ENCODE measurements around the gene HAPLN2.
"Not testable (repeated sequence)": the region's sequence is repeated elsewhere in the genome, so short reads cannot be mapped to it uniquely, and the experiment has no call there.

The HAPLN2 gene

DNA sequence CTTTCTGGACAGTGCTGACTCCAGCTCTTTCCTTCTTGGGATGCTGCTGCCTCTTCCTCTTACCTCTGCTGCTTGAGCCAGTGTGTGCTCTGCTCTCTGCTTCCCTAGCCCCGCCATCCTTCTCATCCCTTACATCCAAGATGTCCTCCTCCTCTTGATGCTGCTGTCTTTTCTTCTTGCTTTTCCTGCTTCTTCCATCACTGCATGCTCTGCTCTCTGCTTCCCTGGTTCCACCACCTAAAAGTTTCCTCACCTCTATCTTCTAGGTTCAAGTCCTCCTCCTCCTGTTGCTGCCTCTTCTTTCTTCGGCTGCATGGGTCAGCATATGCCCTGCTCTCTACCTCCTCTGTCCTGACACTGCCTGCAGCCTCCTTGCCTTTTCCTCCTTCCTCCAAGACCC is 24.2 kb upstream of the HAPLN2 start:
- TF ChIP-seq JUND (IDR thresholded peaks at IDR 0.05; ENCODE audit: low read depth), result no peak
- no peak for DNase-seq (ENCODE audit: low read depth in 1 of 2, low spot score in 1 of 2)
- in situ Hi-C loops (cut with HindIII; ENCODE audit: low pct_unique_long_range_greater_than_20kb, low sequenced_read_pairs), result no loop called here

DNA sequence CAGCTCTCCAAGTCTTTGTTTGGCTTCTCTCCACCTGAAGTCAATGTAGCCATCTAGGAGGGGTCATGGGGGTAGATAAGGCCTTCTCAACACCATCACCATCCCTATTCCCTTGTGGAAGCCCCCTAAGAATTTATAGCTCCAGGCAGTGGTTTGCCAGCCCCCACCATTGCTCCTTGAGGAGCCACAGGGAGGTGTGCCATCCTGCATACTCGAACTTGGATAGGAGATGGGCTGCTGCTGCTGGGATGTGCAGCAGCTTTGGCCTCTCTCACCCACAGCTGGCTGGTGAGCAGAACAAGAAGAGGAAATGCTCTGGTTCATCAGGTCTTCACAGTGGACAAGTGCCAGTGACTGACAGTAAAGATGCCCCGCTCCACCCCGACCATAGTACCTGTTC is 22.8 kb upstream of the HAPLN2 start:
- in situ Hi-C loops (cut with HindIII; ENCODE audit: low pct_unique_long_range_greater_than_20kb, low sequenced_read_pairs), result no loop called here
- DNase-seq (ENCODE audit: low read depth in 1 of 2, low spot score in 1 of 2), result no peak
- TF ChIP-seq JUND (IDR thresholded peaks at IDR 0.05; ENCODE audit: low read depth), result no peak

DNA sequence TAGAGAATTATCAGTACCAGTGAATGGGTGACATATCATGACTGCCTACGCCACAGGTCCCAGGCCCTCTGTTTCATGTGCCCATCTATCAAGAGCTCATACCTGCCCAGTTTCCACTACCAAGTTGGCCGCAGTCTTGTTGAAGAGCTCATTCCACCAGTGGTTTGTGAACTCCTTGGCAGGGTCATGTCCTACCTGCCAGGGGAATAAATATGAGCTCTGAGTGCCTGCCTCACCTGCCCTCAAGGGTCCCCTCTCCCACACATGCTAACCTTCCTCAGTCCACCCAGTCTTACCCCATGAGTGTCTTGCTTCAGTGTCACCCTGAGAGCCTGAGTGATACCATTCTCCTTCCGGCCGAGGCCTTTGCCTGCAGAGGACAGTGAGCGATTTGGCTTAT is 21.1 kb upstream of the HAPLN2 start:
- DNase-seq (ENCODE audit: low read depth in 1 of 2, low spot score in 1 of 2), result no peak
- TF ChIP-seq JUND (IDR thresholded peaks at IDR 0.05; ENCODE audit: low read depth), result no peak
- in situ Hi-C loops (cut with HindIII; ENCODE audit: low pct_unique_long_range_greater_than_20kb, low sequenced_read_pairs), result no loop called here

DNA sequence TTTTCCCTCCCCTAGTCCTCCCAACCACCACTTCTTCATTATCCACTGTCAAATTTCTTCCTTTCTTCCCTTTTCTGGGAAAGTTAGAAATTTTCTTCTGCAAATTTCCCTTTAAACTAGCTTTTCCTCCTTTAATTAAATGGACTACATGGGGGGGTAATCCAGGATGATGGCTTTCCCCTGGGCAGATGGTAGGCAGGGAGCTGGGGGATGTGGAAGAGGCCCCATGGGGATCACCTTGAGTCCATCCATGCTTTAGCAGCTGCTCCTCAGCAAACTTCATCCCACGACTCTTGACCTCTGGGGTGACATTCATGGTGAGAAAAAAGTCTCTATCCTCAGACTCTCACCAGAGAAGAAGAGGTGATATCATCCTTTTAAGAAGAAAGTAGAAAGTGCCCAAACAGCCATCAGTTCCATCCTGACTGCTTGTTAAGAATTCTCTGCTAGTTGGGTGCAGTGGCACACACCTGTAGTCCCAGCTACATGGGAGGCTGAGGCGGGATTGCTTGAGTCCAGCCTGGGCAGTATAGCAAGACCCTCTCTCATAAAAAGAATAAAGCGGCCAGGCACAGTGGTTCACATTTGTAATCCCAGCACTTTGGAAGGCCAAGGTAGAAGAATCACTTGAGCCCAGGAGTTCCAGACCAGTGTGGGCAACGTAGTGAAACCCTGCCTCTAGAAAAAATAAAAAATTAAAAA is 20.3 kb upstream of the HAPLN2 start:
- DNase-seq (ENCODE audit: low read depth in 1 of 2, low spot score in 1 of 2), result no peak
- no peak for TF ChIP-seq JUND (IDR thresholded peaks at IDR 0.05; ENCODE audit: low read depth)
- in situ Hi-C loops (cut with HindIII; ENCODE audit: low pct_unique_long_range_greater_than_20kb, low sequenced_read_pairs), result no loop called here

DNA sequence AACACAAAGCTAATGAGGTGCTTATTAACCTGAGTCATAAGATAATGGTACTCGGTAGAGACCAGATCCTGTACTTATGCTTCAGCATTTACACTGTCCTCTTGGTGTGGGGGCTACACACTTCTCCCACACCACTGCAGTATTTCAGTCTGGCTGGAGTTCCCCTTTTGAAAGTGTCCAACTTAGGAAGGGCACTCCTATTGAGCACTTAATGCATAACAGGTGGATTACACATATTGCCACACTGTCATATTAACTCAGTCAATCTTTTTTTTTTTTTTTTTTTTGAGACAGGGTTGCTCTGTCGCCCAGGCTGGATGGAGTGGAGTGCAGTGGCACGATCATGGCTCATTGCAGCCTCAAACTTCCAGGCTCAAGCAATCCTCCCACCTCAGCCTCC is 19.4 kb upstream of the HAPLN2 start:
- TF ChIP-seq JUND (IDR thresholded peaks at IDR 0.05; ENCODE audit: low read depth), result no peak
- in situ Hi-C loops (cut with HindIII; ENCODE audit: low pct_unique_long_range_greater_than_20kb, low sequenced_read_pairs), result no loop called here
- DNase-seq (ENCODE audit: low read depth in 1 of 2, low spot score in 1 of 2), result peak in 1 of 2 experiments; percentile 40

DNA sequence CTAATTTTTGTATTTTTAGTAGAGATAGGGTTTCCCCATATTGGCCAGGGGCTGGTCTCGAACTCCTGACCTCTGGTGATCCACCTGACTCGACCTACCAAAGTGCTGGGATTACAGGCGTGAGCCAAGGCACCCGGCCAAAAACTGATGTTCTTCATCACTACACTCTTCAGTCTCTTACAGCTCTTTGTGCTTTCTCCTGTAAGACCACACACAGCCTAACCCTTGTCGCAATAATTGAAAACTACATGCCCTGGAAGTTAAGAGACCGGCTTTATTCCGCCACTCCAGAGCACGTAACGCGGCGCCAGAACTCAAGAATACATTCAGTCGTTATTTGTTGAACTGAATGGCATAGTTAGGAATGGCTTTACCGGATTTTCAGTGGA is 18.5 kb upstream of the HAPLN2 start:
- TF ChIP-seq JUND (IDR thresholded peaks at IDR 0.05; ENCODE audit: low read depth), result no peak
- peak in 1 of 2 experiments; percentile 33 for DNase-seq (ENCODE audit: low read depth in 1 of 2, low spot score in 1 of 2)
- in situ Hi-C loops (cut with HindIII; ENCODE audit: low pct_unique_long_range_greater_than_20kb, low sequenced_read_pairs), result no loop called here

DNA sequence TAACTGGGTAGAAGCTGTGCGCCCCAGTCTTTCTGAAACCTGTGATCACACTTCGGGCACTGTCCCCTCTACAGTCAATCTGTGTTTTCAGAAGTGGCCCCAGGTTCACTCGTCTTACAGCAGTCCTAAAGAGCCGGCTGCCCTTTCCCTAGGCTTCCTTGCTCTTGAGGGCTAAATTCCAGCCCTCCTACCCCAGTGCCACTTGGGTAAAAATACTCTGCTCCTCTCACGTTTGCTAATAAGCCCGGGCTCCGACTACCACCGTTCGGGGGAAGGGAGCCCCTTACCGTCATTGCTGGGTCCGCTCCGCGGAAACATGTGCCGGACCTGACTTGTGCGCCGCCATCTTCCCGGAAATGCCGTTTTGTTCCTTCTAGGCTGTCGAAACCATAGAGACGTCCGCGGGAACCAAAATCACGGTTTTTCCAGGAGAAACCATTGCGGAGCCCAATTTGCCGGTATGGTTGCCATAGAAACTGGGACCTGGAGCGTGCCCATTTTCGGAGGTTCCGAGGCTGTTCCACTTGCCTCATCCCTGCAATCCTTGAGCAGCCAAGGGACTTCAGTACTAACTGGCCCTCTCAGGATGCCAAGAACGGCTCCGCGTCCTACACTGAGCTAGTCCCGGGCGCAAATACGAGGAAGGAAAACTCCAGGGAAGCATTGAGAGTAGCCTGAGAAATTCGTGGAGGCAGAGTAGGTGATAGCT is 17.9 kb upstream of the HAPLN2 start, which contains the start of gene GPATCH4:
Gene GPATCH4 (minus strand): TSS at position 358 of the 709 bp plus-strand sequence.
- no peak for TF ChIP-seq JUND (IDR thresholded peaks at IDR 0.05; ENCODE audit: low read depth)
- peak; percentile 59 to 82 for DNase-seq (ENCODE audit: low read depth in 1 of 2, low spot score in 1 of 2)
- in situ Hi-C loops (cut with HindIII; ENCODE audit: low pct_unique_long_range_greater_than_20kb, low sequenced_read_pairs), result no loop called here

DNA sequence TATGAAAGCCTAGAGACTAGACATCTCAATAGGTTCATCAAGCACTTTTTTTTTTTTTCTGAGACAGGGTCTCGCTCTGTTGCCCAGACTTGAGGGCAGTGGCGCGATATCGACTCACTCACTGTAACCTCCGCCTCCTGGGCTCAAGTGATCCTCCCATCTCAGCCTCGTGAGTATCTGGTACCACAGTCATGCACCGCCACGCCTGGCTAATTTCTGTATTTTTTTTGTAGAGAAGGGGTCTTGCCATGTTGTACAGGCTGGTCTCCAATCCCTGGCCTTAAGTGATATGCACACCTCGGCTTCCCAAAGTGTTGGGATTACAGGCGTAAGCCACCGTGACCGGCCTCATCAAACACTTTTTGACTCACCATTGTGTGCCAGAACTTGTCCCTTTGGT is 17.3 kb upstream of the HAPLN2 start:
- no peak for TF ChIP-seq JUND (IDR thresholded peaks at IDR 0.05; ENCODE audit: low read depth)
- in situ Hi-C loops (cut with HindIII; ENCODE audit: low pct_unique_long_range_greater_than_20kb, low sequenced_read_pairs), result no loop called here
- DNase-seq (ENCODE audit: low read depth in 1 of 2, low spot score in 1 of 2), result no peak

DNA sequence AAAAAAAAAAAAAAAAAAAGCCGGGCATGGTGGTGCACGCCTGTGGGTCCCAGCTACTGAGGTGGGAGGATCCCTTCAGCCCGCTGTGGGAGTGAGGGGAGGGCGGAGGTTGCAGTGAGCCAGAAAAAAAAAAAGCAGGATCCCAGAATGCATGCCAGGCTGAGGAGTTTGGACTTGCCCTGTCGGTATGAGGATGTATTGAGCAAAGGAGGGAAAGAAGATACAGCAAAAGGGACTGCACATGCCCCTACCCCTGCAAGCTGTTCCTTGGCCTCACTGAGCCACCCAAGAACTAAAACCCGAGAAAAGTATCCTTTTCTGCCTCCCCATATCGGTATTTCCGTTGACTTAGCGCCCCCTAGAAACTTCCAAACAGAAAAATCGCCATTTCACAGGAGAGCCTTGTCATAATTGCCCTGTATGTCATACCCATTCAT is 16.6 kb upstream of the HAPLN2 start:
- in situ Hi-C loops (cut with HindIII; ENCODE audit: low pct_unique_long_range_greater_than_20kb, low sequenced_read_pairs), result no loop called here
- no peak for DNase-seq (ENCODE audit: low read depth in 1 of 2, low spot score in 1 of 2)

DNA sequence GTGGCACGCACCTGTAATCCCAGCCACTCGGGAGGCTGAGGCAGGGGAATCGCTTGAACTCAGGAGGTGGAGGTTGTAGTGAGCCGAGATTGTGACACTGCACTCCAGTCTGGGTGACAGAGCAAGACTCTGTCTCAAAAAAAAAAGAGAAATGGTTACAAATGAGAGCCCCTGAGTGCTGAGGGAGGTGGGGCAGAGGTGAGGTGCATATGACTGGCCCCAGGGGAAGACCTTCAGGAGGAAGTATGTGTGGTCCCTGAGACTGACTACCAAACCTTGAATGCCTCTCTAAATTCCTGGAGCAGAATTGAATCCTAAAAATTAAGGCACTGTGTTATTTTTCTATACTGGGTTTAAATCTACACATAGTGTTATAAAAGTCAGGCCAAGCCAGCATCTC is 11.9 kb upstream of the HAPLN2 start:
- in situ Hi-C loops (cut with HindIII; ENCODE audit: low pct_unique_long_range_greater_than_20kb, low sequenced_read_pairs); DNase-seq (ENCODE audit: low read depth in 1 of 2, low spot score in 1 of 2): not testable (repeated sequence)

More for the DNA sequence above, 16.6 kb upstream of the HAPLN2 start:
- no peak for TF ChIP-seq JUND (IDR thresholded peaks at IDR 0.05; ENCODE audit: low read depth)

DNA sequence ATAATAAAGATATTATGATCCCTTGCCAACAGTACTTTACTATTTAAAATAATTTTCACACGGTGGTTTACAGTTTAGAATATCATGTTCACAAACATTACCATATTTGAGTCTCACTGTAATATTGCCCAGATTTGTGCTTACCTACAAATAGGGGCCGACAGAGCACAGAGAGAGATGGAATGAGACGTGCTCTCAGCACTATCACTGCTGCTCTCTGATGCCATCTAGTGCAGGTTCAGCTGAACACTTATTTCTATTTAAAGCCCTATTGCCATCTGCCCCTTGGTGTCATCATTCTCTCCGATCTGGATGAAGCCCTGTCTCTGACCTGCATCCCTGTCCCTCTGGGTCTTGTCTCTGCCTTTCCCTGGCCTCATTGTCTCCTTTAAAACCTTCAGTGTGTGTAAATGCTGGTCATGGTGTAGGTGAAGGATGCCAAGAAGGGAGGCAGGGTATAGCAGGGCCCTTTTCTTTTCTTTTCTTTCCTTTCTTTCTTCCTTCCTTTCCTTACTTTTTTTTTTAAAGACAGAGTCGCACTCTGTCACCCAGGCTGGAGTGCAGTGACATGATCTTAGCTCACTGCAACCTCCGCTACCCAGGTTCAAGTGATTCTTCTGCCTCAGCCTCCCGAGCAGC is 11.1 kb upstream of the HAPLN2 start:
- no peak for TF ChIP-seq JUND (IDR thresholded peaks at IDR 0.05; ENCODE audit: low read depth)
- peak; percentile 47 to 82 for DNase-seq (ENCODE audit: low read depth in 1 of 2, low spot score in 1 of 2)
- in situ Hi-C loops (cut with HindIII; ENCODE audit: low pct_unique_long_range_greater_than_20kb, low sequenced_read_pairs), result no loop called here

DNA sequence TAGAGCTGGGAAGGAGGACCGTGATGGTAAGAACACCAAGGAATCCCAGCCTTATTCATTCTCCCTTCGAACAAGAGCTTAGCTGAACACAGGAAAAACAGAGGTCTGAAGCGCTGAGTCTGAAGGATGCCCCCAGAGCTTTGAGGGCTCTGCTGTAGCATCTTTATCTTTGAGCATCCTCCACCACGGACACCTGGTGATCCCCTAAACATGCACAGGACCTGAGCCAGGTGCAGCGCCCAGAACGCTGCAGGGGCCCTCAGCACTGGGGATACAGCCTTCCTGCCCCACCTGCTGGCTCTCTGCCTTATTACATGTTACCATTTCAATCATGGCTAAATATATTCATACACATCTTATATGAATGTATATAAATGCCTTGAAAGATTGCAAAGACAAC is 10.2 kb upstream of the HAPLN2 start:
- peak in 1 of 2 experiments; percentile 70 for DNase-seq (ENCODE audit: low read depth in 1 of 2, low spot score in 1 of 2)
- in situ Hi-C loops (cut with HindIII; ENCODE audit: low pct_unique_long_range_greater_than_20kb, low sequenced_read_pairs), result no loop called here
- TF ChIP-seq JUND (IDR thresholded peaks at IDR 0.05; ENCODE audit: low read depth), result no peak

DNA sequence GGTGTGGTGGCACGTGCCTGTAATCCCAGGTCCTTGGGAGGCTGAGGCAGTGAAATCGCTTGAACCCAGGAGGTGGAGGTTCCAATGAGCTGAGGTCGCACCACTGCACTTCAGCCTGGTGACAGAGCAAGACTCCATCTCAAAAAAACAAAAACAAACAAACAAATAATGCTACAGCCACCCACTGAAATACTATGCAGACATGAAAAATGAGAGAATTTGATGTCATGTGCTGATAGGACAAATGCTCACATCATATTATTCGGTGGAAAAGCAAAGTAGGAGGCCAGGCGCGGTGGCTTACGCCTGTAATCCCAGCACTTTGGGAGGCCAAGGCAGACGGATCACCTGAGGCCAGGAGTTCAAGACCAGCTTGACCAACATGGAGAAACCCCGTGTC is 9.1 kb upstream of the HAPLN2 start:
- in situ Hi-C loops (cut with HindIII; ENCODE audit: low pct_unique_long_range_greater_than_20kb, low sequenced_read_pairs), result not testable (repeated sequence)

More for the DNA sequence above, 9.1 kb upstream of the HAPLN2 start:
- DNase-seq (ENCODE audit: low read depth in 1 of 2, low spot score in 1 of 2), result not testable (repeated sequence)
